SHP77 (cell line): ENCODE data around the gene IRX5.

ENCODE experiments used
- DNase-seq, 2 experiments: peaks; one replicate each; lab custom pipeline; 2025; lab: John Stamatoyannopoulos, UW

The IRX5 gene

DNA sequence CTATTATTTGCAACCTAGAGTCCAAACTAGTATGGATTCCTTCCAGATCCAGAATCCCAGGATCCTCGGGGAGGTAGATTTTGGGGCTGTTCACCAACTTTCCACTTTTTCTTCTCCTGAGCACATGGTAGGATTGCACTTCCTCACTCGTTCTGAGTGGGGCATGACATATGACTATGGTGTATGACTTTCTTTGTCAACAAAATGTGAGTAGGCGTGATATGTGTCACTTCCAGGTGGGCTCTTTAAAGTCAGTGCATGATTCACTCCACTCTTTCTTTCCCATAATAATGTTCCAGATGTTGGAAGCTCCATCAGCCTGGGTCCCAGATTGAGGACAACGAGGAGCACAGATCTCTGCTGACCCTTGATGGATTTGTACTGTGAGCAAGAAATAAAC, 21.5 kb downstream of the IRX5 start:
- no peak for DNase-seq

DNA sequence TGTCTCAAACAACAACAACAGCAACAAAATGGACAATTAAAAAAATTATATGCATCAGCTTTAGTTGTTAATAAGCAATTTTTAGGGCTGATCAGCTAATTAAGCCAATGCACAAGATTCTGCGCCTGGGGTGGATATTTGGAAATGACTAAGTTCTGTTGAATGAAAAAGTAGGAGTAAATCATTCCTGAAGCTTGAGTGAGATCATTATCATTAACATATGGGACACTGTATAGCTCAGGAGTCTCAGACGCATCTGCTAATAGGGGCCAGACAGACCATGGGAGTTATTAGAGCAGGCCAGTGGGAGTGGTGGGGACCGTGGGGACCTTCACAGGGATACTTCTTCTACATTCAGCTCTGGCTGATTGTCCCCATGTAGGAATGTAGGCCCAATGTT, 22.8 kb downstream of the IRX5 start:
- DNase-seq = no peak

DNA sequence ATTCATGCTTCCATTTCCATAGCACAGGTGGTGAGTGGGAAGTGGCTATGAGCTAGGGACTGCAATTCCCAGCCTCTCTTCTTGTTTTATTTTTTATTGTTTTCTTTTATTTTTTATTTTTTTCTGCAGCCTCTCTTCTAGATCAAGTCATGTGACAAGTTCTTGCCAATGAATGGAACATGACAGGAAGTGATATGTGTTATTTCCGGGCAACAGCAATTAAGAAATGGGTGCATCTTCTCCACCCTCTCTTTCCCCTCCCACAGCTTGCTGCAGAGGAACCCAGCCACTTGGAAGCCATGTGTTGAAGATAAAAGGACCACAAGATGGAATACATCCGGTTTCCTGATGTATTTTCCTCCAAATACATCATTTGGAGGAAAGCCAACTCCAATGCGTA, 23.6 kb downstream of the IRX5 start:
- DNase-seq = no peak

DNA sequence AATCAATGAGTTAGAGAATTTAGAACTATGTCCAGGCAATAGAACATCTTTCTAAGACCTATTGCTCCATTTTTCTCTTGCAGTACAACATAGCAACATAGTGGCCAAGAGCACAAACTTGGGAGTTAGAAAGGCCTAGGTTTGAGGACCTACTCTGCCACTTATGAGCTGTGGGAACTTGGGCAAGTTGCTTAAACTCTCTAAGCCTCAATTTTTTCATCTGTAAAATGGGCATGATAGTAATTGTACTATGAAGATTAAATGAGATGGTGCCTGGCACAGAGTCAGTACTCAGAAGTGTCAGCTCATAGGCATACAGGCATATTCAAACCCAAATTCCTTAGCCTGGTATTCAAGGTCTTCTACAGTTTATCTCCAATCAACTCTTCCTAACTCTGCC, 25.1 kb downstream of the IRX5 start:
- DNase-seq = no peak

DNA sequence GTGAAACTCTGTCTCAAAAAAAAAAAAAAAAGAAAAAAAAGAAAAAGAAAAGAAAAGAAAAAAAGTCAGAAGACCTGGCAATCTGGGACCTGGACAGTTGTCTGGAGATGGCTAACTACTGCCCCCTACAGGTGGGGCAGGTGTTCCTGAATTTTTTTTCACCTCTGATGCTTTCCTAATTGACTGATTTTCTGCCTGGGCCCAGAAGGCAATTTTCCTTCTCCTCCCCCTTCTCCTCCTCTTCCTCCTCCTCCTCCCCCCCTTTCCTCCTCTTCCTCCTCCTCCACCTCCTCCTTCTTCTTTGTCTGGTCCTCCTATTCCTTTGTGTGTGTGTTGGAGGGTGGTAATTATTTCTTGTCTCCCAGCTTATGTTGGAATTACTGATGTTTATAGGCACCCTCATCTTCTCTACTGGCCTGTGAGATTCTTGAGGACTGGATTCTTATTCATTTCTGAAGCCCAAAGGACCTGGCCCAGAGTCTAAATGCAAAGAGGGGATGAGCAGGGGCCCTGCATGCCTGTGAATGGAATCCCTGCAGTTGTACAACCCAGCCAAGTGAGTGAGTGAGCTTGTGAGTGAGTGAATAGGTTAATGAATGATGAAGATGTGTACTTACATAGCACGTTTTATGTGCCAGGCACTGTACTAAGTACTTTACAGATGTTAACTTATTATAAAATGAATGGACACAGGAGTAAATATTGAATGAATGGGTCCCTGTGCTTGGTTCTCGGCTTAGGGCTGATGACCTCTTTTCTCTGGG, 26.9 kb downstream of the IRX5 start:
- peak in 1 of 2 experiments; percentile 20 for DNase-seq

DNA sequence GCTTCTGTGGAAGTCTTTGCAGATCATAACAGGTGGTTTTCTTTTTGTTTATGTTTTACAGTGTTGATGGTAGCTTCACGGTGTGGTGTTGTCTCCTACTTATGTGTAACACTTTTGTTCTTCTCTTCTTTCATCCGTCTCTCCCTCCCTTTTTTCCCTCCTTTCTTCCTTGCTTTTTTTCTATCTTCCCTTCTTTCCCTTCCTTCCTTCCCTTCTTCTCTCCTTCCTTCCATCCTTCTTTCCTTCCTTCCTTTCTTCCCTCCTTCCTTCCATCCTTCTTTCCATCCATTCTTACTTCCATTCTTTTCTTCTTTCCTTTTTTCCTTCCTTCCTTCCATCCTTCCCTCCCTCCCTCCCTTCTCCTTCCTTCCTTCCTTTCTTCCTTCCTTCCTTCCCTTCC, 31.4 kb downstream of the IRX5 start:
- no peak for DNase-seq

DNA sequence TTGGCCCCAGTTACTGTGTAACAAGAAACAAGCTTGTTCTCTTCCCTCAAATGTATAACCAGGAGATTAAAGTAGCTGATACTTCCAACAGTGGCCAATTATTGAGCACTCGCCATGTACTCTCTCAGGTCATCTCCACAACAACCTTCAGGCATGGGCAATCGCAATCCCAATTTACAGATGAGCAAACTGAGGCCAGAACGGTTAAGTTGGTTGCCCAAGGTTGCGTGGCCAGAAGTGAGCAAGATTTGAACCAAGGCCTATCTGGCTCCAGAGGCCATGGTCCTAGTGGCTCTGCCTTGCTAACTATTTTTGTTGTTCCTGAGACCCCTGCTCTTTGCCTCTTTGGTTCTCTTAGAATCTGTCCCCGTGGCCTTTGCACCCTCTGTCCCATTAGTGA, 33.6 kb downstream of the IRX5 start:
- DNase-seq = no peak

DNA sequence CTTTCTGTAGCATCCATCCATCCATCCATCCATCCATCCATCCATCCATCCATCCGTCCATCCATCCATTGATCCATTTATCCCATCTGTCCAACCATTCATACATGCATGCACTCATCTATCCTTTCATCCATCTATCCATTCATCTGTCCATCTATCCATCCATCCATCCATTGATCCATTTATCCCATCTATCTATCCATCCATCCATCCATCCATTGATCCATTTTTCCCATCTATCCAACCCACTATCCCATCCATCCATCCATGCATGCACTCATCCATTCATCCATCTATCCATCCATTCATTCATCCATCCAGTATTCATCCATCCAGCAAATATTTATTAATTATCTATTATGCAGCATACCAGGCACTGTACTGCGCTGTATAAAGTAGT, 34.8 kb downstream of the IRX5 start:
- DNase-seq = no peak

DNA sequence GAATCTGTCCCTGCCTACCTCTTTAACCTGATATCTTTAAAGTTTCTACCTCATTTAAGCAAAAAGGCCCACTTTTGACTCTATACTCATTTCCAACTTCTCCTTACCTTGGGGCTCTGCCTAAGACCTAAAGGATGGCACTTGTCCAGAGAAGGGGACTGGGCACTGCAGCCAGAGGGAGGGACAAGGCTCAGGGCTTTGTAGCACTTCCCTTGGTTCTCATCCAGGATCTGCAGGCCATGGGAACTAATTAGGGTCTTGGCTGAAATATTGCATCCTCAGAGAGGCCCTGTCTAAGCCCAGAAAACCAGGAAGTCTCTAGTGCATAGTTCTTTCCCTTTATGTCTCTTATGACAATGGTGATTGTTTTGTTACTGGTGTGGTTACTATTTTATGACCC, 37.3 kb downstream of the IRX5 start:
- DNase-seq = no peak

DNA sequence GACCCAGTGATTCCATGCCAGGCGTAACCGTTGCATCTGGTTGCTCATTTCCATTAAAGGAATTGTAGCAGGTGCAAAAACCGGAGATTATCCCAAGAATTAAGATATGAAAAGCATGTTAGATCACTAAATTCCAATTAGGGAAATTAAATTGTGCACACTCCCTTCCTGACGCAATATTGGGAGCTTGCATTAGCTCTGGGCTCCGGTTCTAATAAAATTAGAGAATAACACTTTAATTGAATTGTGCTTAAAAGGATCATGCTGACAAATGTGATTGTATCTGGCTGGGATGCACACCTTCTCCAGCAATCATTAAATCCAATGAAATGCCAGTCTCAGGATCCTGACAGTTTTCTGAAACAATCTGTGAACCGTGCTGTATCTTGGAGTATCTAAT, 38.1 kb downstream of the IRX5 start:
- no peak for DNase-seq

DNA sequence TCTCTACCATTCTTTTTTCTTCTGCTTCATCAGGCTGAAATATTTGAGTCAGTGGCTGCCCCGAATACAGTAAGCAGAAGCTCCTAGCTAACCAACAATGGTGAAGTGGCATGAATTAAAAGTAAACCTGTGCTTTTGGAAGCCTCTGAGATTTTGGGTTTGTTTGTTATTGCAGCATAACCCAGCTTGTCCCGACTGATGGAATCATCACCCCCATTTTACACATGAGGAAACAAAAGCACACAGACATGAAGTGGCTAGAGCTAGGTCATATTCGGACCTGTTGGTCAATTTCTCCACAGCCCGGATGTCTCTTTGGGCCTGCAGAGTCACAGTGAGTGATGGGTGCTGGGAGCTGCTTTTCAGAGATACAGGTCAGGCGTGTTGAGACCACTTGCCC, 39.4 kb downstream of the IRX5 start:
- DNase-seq = no peak

DNA sequence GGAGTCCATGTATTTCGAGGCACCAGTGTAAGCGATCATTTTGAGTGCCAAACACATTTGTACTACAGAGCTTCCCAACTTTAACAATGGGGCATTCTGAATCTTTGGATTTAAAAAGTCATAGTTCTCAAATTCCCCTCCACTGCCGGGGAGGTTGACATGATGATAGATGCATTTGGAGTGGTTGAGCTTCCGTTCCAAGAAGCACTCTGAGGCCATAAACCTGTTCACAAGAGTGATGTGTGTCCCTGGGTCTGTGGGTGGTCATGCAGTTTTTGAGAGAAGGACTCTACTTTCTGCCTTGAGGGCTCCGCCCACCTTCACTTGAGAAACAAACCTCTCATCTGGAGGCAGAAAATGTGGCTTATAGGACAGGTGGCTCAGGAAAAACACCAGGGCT, 43.7 kb downstream of the IRX5 start:
- no peak for DNase-seq

DNA sequence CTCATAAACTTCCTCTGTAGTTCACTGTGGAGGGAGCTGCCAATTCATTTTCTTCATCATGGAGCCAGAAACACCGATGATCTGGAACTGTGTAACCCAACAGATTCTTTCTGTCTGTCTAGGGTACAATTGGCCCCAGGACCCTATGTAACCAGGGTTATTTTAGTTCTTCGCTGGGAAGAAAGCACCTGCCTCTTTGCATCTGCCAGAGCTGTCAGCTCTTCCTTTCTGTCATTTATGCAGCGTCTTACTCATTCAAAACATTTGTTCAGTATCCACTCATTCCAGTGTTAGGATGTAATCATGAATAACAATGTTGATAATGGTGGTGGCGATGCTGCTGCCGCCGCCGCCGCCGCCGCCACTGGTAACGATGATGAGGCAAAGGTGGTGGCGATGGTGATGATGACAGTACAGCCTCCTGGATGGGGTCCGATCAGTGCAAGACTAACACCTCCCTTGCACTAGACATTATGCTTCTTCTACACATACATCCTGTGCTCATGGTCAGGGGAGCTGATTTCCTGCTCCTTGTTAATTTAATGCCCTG, 46.1 kb downstream of the IRX5 start:
- no peak for DNase-seq

DNA sequence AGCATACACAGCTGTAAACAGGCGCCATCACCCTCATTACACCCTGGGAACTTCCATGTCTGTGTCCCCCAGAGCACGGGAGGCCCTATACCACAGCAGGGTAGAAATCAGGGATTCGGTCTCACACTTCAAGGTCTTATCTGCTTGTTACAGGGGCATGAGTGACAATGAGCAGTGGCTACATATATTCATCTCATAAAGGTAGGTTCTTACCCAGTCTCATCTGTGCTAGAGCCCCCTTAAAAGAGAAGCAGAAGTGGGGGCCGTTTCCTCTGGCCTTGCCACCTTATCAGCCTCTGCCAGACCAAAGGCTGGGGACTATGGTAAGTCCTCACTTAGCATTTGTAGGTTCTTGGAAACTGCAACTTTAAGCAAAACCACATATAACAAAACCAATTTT, 46.5 kb downstream of the IRX5 start:
- no peak for DNase-seq

DNA sequence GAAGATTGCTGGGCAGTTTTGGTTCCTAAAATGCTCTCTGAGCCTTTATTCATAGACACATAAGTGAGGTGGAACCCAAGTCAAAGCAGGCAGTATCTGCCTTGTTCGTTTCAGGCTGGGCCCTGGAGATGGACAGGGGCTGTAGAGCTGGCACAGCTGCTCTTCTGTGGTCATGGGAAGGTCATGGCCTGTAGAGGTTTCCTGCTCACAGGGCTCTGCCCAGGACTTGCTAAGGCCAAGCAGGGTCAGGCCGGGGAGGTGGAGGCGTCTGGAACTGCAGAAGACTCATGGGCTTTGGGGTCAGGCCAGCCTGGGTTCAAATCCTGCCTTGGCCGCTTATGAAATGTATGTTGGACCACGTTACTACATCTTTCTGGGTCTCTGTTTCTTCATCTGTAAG, 50.2 kb downstream of the IRX5 start:
- DNase-seq = no peak
